Cardiac fibroblast (primary cell): ENCODE measurements around the gene ACO1.

Source experiments
- DNase-seq, 2 donors: peaks; one replicate each; pipeline versions ENCODE4 v3.0.0 to v3.0.0-alpha.2; 2010; ENCODE audit warnings: low read depth in 2 of 2
- H3K4me3 ChIP-seq, 2 donors: replicated peaks in 1 of 2; 1 replicate in 1 of 2; 2 replicates in 1 of 2; pipeline ENCODE4 v1.5.1; 2011; ENCODE audit warnings: low read depth in 2 of 2, low read length in 2 of 2, mild to moderate bottlenecking in 2 of 2, moderate library complexity in 1 of 2
- CTCF ChIP-seq: IDR thresholded peaks from one replicate; pipeline ENCODE4 v1.5.1; 2011; ENCODE audit warnings: low read depth, mild to moderate bottlenecking, low read length, inconsistent platforms

The ACO1 gene

GRCh38 chr9:32463500-32464293, 79.3 kb downstream of the ACO1 start:
- no peak for DNase-seq
- no peak for TF ChIP-seq CTCF
- H3K4me3 ChIP-seq: no peak overlapping the region

GRCh38 chr9:32468740-32469139, 84.3 kb downstream of the ACO1 start:
- no peak for TF ChIP-seq CTCF
- no peak overlapping the region for H3K4me3 ChIP-seq

GRCh38 chr9:32472344-32472743, 87.9 kb downstream of the ACO1 start:
- no peak for DNase-seq
- TF ChIP-seq CTCF: no peak
- no peak overlapping the region for H3K4me3 ChIP-seq

More at GRCh38 chr9:32468740-32469139, 84.3 kb downstream of the ACO1 start:
- DNase-seq: no peak

- DNase-seq: no peak
- TF ChIP-seq CTCF: no peak
- no peak overlapping the region for H3K4me3 ChIP-seq
Observed at GRCh38 chr9:32483343-32483742, 98.9 kb downstream of the ACO1 start.

GRCh38 chr9:32486839-32487562, 102.6 kb downstream of the ACO1 start:
- peak in 1 of 2 donors; percentile 69 for DNase-seq
- no peak for TF ChIP-seq CTCF
- H3K4me3 ChIP-seq: no peak overlapping the region

GRCh38 chr9:32487981-32488380, 103.5 kb downstream of the ACO1 start:
- H3K4me3 ChIP-seq: no peak overlapping the region
- no peak for TF ChIP-seq CTCF
- DNase-seq: peak; percentile 41 to 58
